Fibroblast of mammary gland (primary cell): ENCODE results near the gene SERINC4.

ENCODE experiments used
- DNase-seq: peaks from one replicate; pipeline ENCODE4 v3.0.0-alpha.2; 2010; ENCODE audit warnings: low read depth
- H3K4me3 ChIP-seq: 2 replicates; pipeline ENCODE4 v1.5.1; 2011; ENCODE audit warnings: low read depth, mild to moderate bottlenecking, low read length, moderate library complexity; ENCODE audit not compliant: control insufficient read depth
- CTCF ChIP-seq: conservative IDR thresholded peaks from 2 replicates; pipeline ENCODE4 v1.5.1; 2011; ENCODE audit warnings: low read depth, low read length, inconsistent platforms; ENCODE audit not compliant: control insufficient read depth, insufficient read depth

The SERINC4 gene

GRCh38 chr15:43769584-43770228 is 30.3 kb downstream of the SERINC4 start:
- H3K4me3 ChIP-seq: no peak overlapping the region
- TF ChIP-seq CTCF: peak; percentile 91
- DNase-seq: peak; percentile 68

- H3K4me3 ChIP-seq: no peak overlapping the region
- no peak for TF ChIP-seq CTCF
- peak; percentile 29 for DNase-seq
Measured at GRCh38 chr15:43763819-43764446, 36.1 kb downstream of the SERINC4 start.

- peak; percentile 17 for DNase-seq
Measured at GRCh38 chr15:43762824-43763223, 37.2 kb downstream of the SERINC4 start.

GRCh38 chr15:43751885-43752284 is 48.1 kb downstream of the SERINC4 start:
- no peak for DNase-seq
- no peak for TF ChIP-seq CTCF
- H3K4me3 ChIP-seq: no peak overlapping the region

More at GRCh38 chr15:43762824-43763223, 37.2 kb downstream of the SERINC4 start:
- TF ChIP-seq CTCF: no peak
- H3K4me3 ChIP-seq: no peak overlapping the region

GRCh38 chr15:43749690-43750345 is 50.2 kb downstream of the SERINC4 start:
- TF ChIP-seq CTCF: no peak
- DNase-seq: peak; percentile 29
- peak overlapping the region; percentile 16 for H3K4me3 ChIP-seq

GRCh38 chr15:43748376-43748775 is 51.6 kb downstream of the SERINC4 start:
- peak overlapping the region; percentile 73 for H3K4me3 ChIP-seq
- no peak for TF ChIP-seq CTCF
- DNase-seq: peak; percentile 66

- peak overlapping the region; percentile 73 for H3K4me3 ChIP-seq
- DNase-seq: peak; percentile 43
Measured at GRCh38 chr15:43746903-43747309, 53.1 kb downstream of the SERINC4 start.

- DNase-seq: peak; percentile 84
- peak within 1 kb of the TSS; percentile 73 for H3K4me3 ChIP-seq
Measured at GRCh38 chr15:43746245-43746902, 53.6 kb downstream of the SERINC4 start, which contains the start of gene PDIA3. TSS of gene PDIA3 (plus strand) at chr15:43746438. CDS start at chr15:43746540, 102 bp downstream.
